Heart right ventricle (tissue), 16 donors: ENCODE measurements around the gene MRC1. TPM values are rescaled to one million over a fixed set of nuclear protein-coding genes. Genes with fewer than 3 reads are reported as not detected.

ENCODE experiments used
- ATAC-seq, 8 donors: fragments of 200-7000 bp; cut with Tn5 transposase; one replicate each; pipeline ENCODE4 v1.9.1; 2020; ENCODE audit warnings: mild to moderate bottlenecking in 8 of 8, moderate library complexity in 8 of 8, moderate number of reproducible peaks in 1 of 8
- DNase-seq, 2 donors: peaks; one replicate each; pipeline ENCODE4 v3.0.0-alpha.2; 2020
- H3K27ac ChIP-seq, 10 donors: fragments of 200-600 bp; sonication (generic) in 2 of 10; one replicate each; pipeline versions ENCODE4 v1.5.0 to v1.8.0; 2020 to 2022; ENCODE audit warnings: mild to moderate bottlenecking in 3 of 10
- H3K27me3 ChIP-seq, 7 donors: fragments of 200-600 bp; one replicate each; pipeline ENCODE4 v1.8.0; 2021 to 2022; ENCODE audit warnings: mild to moderate bottlenecking in 2 of 7
- H3K36me3 ChIP-seq, 9 donors: fragments of 200-600 bp; sonication (generic) in 1 of 9; one replicate each; pipeline versions ENCODE4 v1.5.0 to v1.8.0; 2020 to 2022; ENCODE audit warnings: mild to moderate bottlenecking in 2 of 9
- H3K4me1 ChIP-seq, 9 donors: fragments of 200-600 bp; sonication (generic) in 1 of 9; one replicate each; pipeline versions ENCODE4 v1.5.0 to v1.8.0; 2020 to 2022; ENCODE audit warnings: mild to moderate bottlenecking in 4 of 9
- H3K4me3 ChIP-seq, 10 donors: fragments of 200-600 bp; sonication (generic) in 2 of 10; one replicate each; pipeline versions ENCODE4 v1.5.0 to v1.8.0; 2020 to 2022; ENCODE audit warnings: mild to moderate bottlenecking in 7 of 10, moderate library complexity in 2 of 10
- H3K9me3 ChIP-seq, 11 donors: fragments of 200-600 bp in 10 of 11; sonication (generic) in 2 of 11; one replicate each; pipeline versions ENCODE4 v1.5.0 to v1.8.0; 2013 to 2022; ENCODE audit warnings: mild to moderate bottlenecking in 2 of 11, control low read depth in 1 of 11, moderate library complexity in 1 of 11
- CTCF ChIP-seq, 9 donors: fragments of 200-600 bp; sonication (generic) in 2 of 9; IDR thresholded peaks; one replicate each; pipeline versions ENCODE4 v1.5.0 to v1.8.0; 2021 to 2022; ENCODE audit warnings: antibody characterized with exemption in 9 of 9, mild to moderate bottlenecking in 5 of 9, moderate library complexity in 1 of 9
- WGBS, 2 donors: extraction: QIAGEN DNeasy Blood & Tissue Kit; methylation state at CpG; one replicate each; pipeline ENCODE4 v1.1.7; 2013; ENCODE audit warnings: inconsistent platforms in 1 of 2; 5-methylcytosine and 5-hydroxymethylcytosine counted together
- intact Hi-C, 10 donors: fragments of 100-400 bp; cut with DNase I; formaldehyde crosslinking; loops; one replicate each; pipeline versions ENCODE4 v1.11.1 to v1.14.2; 2022
- polyA plus RNA-seq, 2 donors: library from polyadenylated mRNA; stranded (reverse); fragments of 200-250 nt; gene quantifications; one replicate each; pipeline ENCODE4 v1.2.3, GENCODE V29; 2013
- total RNA-seq, 10 donors: library from RNA; stranded (reverse); fragmentation: NEBNext Ultra II Directional in 3 of 10; extraction: Animal tissue kit (Norgen Biotek cat#: 25700) in 3 of 10; gene quantifications; one replicate each; pipeline versions ENCODE4 v1.2.1 to v1.2.4, GENCODE V29; 2021 to 2023
- donor health status: Arrhythmogenic right ventricular cardiomyopathy.
- donor health status: ischemic (EF 13 %, LVEDD 7.1; RV severe dilation, severe dysfunction).
- donor health status: healthy with polysubstance abuse.
- donor health status: DM: no; HTN: yes; CAD: no.
- donor health status: DM: no; HTN: no; CAD: no.
- donor health status: ischemic (EF 25% LVEDD 6.9; RV normal size, moderate dysfunction).
- donor health status: ischemic (EF 25% LVEDD 5.7; RV mildly dilated, moderate dysfunction).
- donor health status: healthy.
- donor health status: DM: yes; HTN: yes; CAD: no.
- donor health status: Ischemic cardiomyopathy.
- donor health status: ischemic (EF 35%, LVEDD 5.7; RV mildly dilated, moderate dysfunction).
- donor health status: nonischemic (EF 11% LVEDD 7.7; RV severe dilation, severe dysfunction).
- donor health status: DM: yes; HTN: yes; CAD: no.
- donor health status: PGD.
- donor health status: ischemic (EF 29% LVEDD 5.4; RV normal size, mild dysfunction).
- donor health status: nonischemic (EF 23%, LVEDD 6.1; RV moderate dilation, normal function).

The MRC1 gene
- total and polyA plus RNA-seq, 12 donors: 4.1 to 84.0 (median 7.0) TPM

DNA sequence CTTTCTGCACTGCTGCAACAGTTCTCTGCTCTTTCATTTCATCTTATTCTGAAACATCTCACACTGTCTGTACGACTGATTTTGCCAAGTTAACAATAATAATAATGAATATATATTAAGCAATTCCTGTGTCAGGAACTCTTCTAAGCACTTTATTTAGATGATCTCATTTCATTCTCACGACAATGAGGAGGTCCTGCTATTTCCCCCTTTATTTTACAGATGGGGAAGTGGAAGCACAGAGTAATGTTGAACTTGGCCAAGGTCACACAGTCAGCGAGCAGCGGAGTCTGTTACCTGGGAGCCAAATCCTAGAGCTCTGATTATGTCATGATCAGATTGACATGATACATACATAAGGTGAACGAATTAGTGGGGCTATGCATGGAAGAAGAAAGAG is 5.8 kb downstream of the MRC1 start:
- Histone ChIP-seq H3K4me3 (no peak overlapping the region), H3K36me3 (no peaks in the 10 kb centered on the region), H3K27ac (no peak overlapping the region), H3K4me1 (peaks cover 0 to 11% (median 0%) of the 10 kb centered on the region in 9 donors), H3K9me3 (no peaks in the 10 kb centered on the region), H3K27me3 (peaks cover 0 to 21% (median 0%) of the 10 kb centered on the region in 7 donors)
- DNase-seq (no peak), ATAC-seq (peak in 1 of 8 donors; percentile 11)
- intact Hi-C loops: no loop called here
- no peak for TF ChIP-seq CTCF (IDR thresholded peaks at IDR 0.05)
- 44 to 61% methylated on average over 5 of the region's 5 CpGs for WGBS, 2 donors

- intact Hi-C loops: no loop called here
- 83 to 85% methylated on average over 7 of the region's 7 CpGs for WGBS, 2 donors
- TF ChIP-seq CTCF (IDR thresholded peaks at IDR 0.05): no peak
- peaks cover 0 to 11% (median 0%) of the 10 kb centered on the region in 9 donors for H3K4me1 ChIP-seq
- no peaks in the 10 kb centered on the region for H3K36me3 ChIP-seq
- H3K27me3 ChIP-seq: peaks cover 0 to 16% (median 0%) of the 10 kb centered on the region in 7 donors
- peak in 1 of 8 donors; percentile 29 for ATAC-seq
- H3K27ac ChIP-seq: no peak overlapping the region
- no peak for DNase-seq
- no peak overlapping the region for H3K4me3 ChIP-seq
- no peaks in the 10 kb centered on the region for H3K9me3 ChIP-seq
Measured at GRCh38 chr10:17816199-17816598, 7.1 kb downstream of the MRC1 start.

DNA sequence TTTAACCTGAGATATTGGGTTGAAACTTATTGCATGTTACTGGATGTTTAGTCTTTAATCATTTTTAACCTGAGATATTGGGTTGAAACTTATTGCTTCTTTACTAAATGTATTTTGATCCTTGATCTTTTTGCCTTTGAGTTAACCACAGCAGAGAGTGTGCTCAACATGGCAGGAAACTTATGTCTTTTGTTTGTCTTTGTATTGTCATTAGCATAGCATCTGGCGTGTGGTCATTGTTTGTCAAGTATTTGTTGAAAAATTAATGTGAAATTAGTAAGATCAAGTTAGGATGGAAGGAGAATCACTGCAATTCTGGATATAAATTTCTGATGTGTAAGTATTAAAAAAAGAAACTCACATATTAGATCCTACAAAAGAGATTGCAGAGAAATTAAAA is 8.2 kb downstream of the MRC1 start:
- Histone ChIP-seq H3K9me3 (no peaks in the 10 kb centered on the region), H3K36me3 (no peaks in the 10 kb centered on the region), H3K4me1 (peaks cover 0 to 15% (median 0%) of the 10 kb centered on the region in 9 donors), H3K4me3 (no peak overlapping the region), H3K27ac (no peak overlapping the region), H3K27me3 (peaks cover 0 to 9% (median 0%) of the 10 kb centered on the region in 7 donors)
- DNase-seq: no peak
- ATAC-seq: no peak
- 69 to 75% methylated on average over 1 of the region's 1 CpG for WGBS, 2 donors
- no peak for TF ChIP-seq CTCF (IDR thresholded peaks at IDR 0.05)
- intact Hi-C loops: no loop called here

DNA sequence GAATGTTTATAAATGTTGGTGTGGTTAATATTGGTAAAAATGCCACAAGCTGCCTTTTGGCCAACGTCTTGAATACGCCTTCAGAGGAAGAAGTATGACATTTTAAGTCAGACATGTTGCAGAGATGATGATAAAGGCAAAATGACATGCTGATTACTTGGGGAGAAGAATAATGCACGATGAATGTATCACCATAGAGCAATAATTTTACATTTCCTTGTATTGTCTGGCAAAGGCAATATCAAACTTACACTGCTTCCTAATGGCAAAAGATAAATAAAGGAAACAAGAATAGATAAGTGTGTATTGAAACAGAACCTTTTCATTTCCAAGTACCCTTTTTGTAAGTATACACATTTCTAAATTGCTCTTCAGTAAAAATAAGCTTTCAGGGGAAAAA is 8.6 kb downstream of the MRC1 start:
- intact Hi-C loops: no loop called here
- H3K4me1 ChIP-seq: peaks cover 0 to 19% (median 0%) of the 10 kb centered on the region in 9 donors

More for the DNA sequence above, 8.6 kb downstream of the MRC1 start:
- no peaks in the 10 kb centered on the region for H3K36me3 ChIP-seq
- H3K9me3 ChIP-seq: no peaks in the 10 kb centered on the region
- ATAC-seq: no peak
- WGBS, 2 donors: 57 to 62% methylated on average over 3 of the region's 3 CpGs
- TF ChIP-seq CTCF (IDR thresholded peaks at IDR 0.05): no peak
- no peak for DNase-seq
- peaks cover 0 to 4% (median 0%) of the 10 kb centered on the region in 7 donors for H3K27me3 ChIP-seq
- H3K4me3 ChIP-seq: no peak overlapping the region
- no peak overlapping the region for H3K27ac ChIP-seq
